ENCODE measurements around the gene PTPRM. TPM values are rescaled to one million over a fixed set of nuclear protein-coding genes. Genes with fewer than 3 reads are reported as not detected.

The PTPRM gene
- total RNA-seq, 1 donor: 84.7 TPM

GRCh38 chr18:8389391-8390340, 822.5 kb downstream of the PTPRM start:
- H2AFZ ChIP-seq (ENCODE audit: low read length): no peak overlapping the region
- H3K4me3 ChIP-seq (ENCODE audit: insufficient read depth, low read length): no peak overlapping the region
- peaks cover 10% of the 10 kb centered on the region for H3K4me1 ChIP-seq (ENCODE audit: insufficient read depth, low read length)
- H3K27ac ChIP-seq (ENCODE audit: low read depth, low read length): no peak overlapping the region
- DNase-seq (ENCODE audit: insufficient read length, low spot score, missing footprints): peak; percentile 94
- peak; percentile 97 for TF ChIP-seq CTCF (IDR thresholded peaks at IDR 0.05; ENCODE audit: extremely low read depth, low read depth, low read length)
- no peak overlapping the region for H3K4me2 ChIP-seq (ENCODE audit: insufficient read depth, low read length)
- H3K27me3 ChIP-seq (ENCODE audit: insufficient read depth, low read length): no peaks in the 10 kb centered on the region
- H3K9me3 ChIP-seq (ENCODE audit: low read depth, low read length): no peaks in the 10 kb centered on the region
- no peaks in the 10 kb centered on the region for H4K20me1 ChIP-seq (ENCODE audit: insufficient read depth, low read length)
- no peaks in the 10 kb centered on the region for H3K36me3 ChIP-seq (ENCODE audit: insufficient read depth, low read length)
- no peaks in the 10 kb centered on the region for H3K79me2 ChIP-seq (ENCODE audit: insufficient read depth, low read length)

GRCh38 chr18:8391068-8391467, 824.0 kb downstream of the PTPRM start:
- Histone ChIP-seq H2AFZ (ENCODE audit: low read length) (no peak overlapping the region), H3K36me3 (ENCODE audit: insufficient read depth, low read length) (no peaks in the 10 kb centered on the region), H3K27me3 (ENCODE audit: insufficient read depth, low read length) (no peaks in the 10 kb centered on the region), H4K20me1 (ENCODE audit: insufficient read depth, low read length) (no peaks in the 10 kb centered on the region), H3K4me2 (ENCODE audit: insufficient read depth, low read length) (no peak overlapping the region), H3K4me1 (ENCODE audit: insufficient read depth, low read length) (peaks cover 10% of the 10 kb centered on the region), H3K9me3 (ENCODE audit: low read depth, low read length) (no peaks in the 10 kb centered on the region), H3K4me3 (ENCODE audit: insufficient read depth, low read length) (no peak overlapping the region), H3K79me2 (ENCODE audit: insufficient read depth, low read length) (no peaks in the 10 kb centered on the region), H3K27ac (ENCODE audit: low read depth, low read length) (no peak overlapping the region)
- no peak for TF ChIP-seq CTCF (IDR thresholded peaks at IDR 0.05; ENCODE audit: extremely low read depth, low read depth, low read length)
- no peak for DNase-seq (ENCODE audit: insufficient read length, low spot score, missing footprints)

GRCh38 chr18:8396254-8396653, 829.1 kb downstream of the PTPRM start:
- no peaks in the 10 kb centered on the region for H3K79me2 ChIP-seq (ENCODE audit: insufficient read depth, low read length)
- no peak overlapping the region for H3K4me3 ChIP-seq (ENCODE audit: insufficient read depth, low read length)
- TF ChIP-seq CTCF (IDR thresholded peaks at IDR 0.05; ENCODE audit: extremely low read depth, low read depth, low read length): no peak
- peaks cover 8% of the 10 kb centered on the region for H3K4me1 ChIP-seq (ENCODE audit: insufficient read depth, low read length)
- H3K27ac ChIP-seq (ENCODE audit: low read depth, low read length): no peak overlapping the region
- no peaks in the 10 kb centered on the region for H3K27me3 ChIP-seq (ENCODE audit: insufficient read depth, low read length)
- H3K36me3 ChIP-seq (ENCODE audit: insufficient read depth, low read length): no peaks in the 10 kb centered on the region
- no peaks in the 10 kb centered on the region for H3K9me3 ChIP-seq (ENCODE audit: low read depth, low read length)
- H4K20me1 ChIP-seq (ENCODE audit: insufficient read depth, low read length): no peaks in the 10 kb centered on the region
- no peak overlapping the region for H3K4me2 ChIP-seq (ENCODE audit: insufficient read depth, low read length)
- no peak overlapping the region for H2AFZ ChIP-seq (ENCODE audit: low read length)
- no peak for DNase-seq (ENCODE audit: insufficient read length, low spot score, missing footprints)

GRCh38 chr18:8397034-8397433, 829.9 kb downstream of the PTPRM start:
- DNase-seq (ENCODE audit: insufficient read length, low spot score, missing footprints): no peak
- Histone ChIP-seq H3K4me3 (ENCODE audit: insufficient read depth, low read length) (no peak overlapping the region), H3K9me3 (ENCODE audit: low read depth, low read length) (no peaks in the 10 kb centered on the region), H2AFZ (ENCODE audit: low read length) (no peak overlapping the region), H4K20me1 (ENCODE audit: insufficient read depth, low read length) (no peaks in the 10 kb centered on the region), H3K79me2 (ENCODE audit: insufficient read depth, low read length) (no peaks in the 10 kb centered on the region), H3K4me1 (ENCODE audit: insufficient read depth, low read length) (no peaks in the 10 kb centered on the region), H3K27me3 (ENCODE audit: insufficient read depth, low read length) (no peaks in the 10 kb centered on the region), H3K36me3 (ENCODE audit: insufficient read depth, low read length) (no peaks in the 10 kb centered on the region), H3K27ac (ENCODE audit: low read depth, low read length) (no peak overlapping the region), H3K4me2 (ENCODE audit: insufficient read depth, low read length) (no peak overlapping the region)
- TF ChIP-seq CTCF (IDR thresholded peaks at IDR 0.05; ENCODE audit: extremely low read depth, low read depth, low read length): no peak

Data from osteoblast (primary cell).